LNCAP (cell line): ENCODE data around the gene ACAP2.

Source experiments
- CTCF ChIP-seq: fragments of 450-650 bp; IDR thresholded peaks from 2 replicates; pipeline ENCODE4 v1.5.1; 2017; ENCODE audit warnings: mild to moderate bottlenecking

Gene ACAP2

DNA sequence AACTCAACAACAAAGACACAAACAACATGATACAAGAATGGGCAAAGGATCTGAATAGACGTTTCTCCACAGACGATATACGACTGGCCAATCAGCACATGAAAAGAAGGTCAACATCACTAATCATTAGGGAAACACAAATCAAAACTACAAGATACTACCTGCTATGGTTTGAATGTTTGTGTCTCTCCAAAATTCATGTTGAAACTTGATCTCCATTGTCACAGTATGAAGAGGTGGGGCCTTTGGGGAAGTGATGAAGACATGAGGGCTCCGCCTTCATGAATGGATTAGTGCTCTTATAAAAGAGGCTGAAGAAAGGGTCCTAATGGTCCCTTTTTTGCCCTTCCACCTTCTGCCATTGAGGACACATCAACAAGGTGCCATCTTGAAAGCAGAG, 32.3 kb downstream of the ACAP2 start:
- no peak for TF ChIP-seq CTCF

DNA sequence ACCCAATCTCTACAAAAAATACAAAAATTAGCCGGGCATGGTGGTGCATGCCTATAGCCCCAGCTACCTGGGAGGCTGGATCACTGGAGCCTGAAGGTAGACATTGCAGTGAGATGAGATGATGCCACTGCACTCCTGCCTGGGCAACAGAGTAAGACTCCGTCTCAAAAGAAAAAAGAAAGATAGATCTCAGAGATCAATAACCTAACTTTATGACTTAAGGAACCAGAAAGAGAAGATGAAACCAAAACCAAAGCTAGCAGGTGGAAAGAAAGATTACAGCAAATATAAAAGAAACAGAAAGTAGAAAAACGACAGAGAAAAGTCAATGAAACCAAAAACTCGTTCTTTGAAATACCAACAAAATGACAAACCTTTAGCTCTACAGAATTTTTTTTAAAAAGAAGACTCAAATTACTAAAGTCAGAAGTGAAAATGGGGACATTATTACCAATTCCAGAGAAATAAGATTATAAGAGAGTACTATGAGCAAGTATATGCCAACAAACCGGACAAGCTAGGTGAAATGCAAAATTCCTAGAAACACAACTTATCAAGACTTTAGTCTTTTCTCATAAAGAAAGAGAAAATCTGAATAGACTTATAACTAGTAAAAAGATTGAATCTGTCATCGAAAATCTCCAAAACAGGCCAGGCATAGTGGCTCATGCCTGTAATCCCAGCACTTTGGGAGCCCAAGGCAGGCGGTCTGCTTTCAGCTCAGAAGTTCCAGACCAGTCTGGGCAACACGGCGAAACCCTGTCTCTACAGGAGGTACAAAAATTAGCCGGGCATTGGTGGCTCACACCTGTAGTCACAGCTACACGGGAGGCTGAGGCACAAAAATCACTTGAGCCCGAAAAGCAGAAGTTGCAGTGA, 35.0 kb downstream of the ACAP2 start:
- TF ChIP-seq CTCF: no peak

GRCh38 chr3:195405651-195406050, 37.2 kb downstream of the ACAP2 start:
- no peak for TF ChIP-seq CTCF

DNA sequence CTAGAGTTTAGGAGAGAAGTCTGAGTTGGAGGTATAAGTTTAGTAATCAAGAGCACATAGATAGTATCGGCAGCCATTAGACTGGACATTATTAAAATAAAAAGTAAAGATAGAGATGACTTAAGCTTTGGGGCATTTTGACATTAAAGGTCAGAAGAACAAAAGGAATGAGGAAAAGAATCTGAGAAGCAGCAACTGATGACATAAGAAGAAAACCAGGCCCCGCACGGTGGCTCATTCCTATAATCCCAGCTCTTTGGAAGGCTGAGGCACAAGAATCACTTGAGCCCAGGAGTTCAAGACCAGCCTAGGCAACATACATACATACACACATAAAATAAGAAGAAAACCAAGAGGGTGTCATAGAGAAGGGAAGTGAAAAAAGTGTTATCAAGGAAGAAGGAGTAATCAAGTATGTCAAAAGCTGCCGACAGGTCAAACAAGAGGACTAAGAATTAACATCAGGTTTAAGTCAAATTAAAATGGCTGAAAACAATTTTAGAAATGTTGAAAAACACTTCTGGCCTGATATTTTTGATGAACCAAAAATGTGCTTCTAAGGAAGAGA, 38.9 kb downstream of the ACAP2 start:
- TF ChIP-seq CTCF: no peak

DNA sequence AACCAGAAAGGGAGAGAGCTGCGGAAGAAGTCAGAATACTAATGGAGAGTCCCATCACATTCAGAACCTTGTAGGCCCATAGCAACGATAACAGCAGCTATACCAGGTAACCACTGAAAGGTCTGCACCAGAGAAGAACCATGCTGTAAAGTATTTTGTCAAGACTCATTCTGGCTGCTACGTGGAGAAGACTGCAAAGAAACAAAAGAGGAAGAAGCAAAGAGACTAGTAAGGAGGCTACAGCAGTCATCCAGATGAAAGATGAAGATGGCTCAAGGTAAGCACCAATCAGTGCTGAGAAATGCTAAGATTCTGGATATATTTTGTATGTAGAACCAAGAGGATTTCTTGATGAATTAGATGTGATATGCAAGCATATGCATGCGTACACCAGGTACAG, 39.6 kb downstream of the ACAP2 start:
- TF ChIP-seq CTCF: no peak

GRCh38 chr3:195401943-195402342, 40.9 kb downstream of the ACAP2 start:
- no peak for TF ChIP-seq CTCF

DNA sequence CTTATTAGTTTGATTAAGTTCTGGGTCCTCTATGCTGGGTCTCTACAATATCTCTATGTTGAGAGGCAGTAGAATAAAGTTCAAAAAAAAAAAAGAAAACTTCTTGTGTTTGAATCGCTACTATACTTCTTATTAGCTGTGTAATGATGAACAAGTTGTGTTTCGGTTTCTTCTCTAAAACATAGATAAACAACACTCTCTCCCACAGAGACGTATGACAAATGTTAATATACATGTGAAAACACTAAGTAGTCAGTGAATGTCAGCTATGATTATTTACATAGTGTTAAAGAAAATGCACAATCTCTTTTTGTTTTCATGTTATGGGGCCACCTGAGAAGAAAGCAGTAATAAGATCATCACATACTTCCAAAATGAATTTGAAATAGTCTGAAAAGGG, 45.3 kb downstream of the ACAP2 start:
- TF ChIP-seq CTCF: no peak
